ENCODE data around the gene PTPN23.
"Not testable (repeated sequence)": the region's sequence is repeated elsewhere in the genome, so short reads cannot be mapped to it uniquely, and the experiment has no call there.

The PTPN23 gene

DNA sequence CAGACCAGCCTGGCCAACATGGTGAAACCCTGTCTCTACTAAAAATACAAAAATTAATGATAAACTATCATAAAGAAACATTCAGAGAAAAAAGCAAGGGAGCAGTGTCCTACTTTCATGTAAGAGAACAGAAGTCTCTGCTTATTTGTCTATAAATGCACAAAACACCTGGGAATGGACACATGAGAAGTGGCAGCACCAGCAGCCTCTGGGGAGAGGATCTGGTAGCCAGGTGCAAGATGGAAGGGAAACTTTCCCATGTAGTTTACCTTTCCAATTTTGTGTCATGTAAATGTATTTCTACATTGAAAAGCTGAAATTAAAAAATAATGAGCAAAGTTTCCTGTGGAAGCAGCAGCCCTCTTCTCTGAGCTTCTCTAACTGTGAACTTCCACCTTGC is 76.2 kb downstream of the PTPN23 start:
- no peak for DNase-seq

DNA sequence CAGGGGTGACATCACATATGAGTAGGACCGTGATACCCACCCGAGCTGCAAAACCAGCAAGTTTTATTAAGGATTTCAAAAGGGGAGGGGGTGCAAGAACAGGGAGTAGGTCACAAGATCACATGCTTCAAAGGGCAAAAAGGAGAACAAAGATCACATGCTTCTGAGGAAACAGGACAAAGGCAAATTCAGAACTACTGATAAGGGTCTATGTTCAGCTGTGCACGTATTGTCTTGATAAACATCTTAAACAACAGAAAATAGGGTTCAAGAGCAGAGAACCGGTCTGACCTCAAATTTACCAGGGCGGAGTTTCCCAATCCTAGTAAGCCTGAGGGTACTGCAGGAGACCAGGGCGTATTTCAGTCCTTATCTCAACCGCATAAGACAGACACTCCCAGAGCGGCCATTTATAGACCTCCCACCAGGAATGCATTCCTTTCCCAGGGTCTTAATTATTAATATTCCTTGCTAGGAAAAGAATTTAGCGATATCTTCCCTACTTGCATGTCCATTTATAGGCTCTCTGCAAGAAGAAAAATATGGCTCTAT is 78.8 kb downstream of the PTPN23 start:
- not testable (repeated sequence) for DNase-seq
